HTR-8/SVneo (cell line): ENCODE results near the gene LTC4S.
"Not testable (repeated sequence)": the region's sequence is repeated elsewhere in the genome, so short reads cannot be mapped to it uniquely, and the experiment has no call there.

Source experiments
- DNase-seq: peaks from one replicate; pipeline ENCODE4 v3.0.0; 2011; ENCODE audit warnings: low spot score, mixed read lengths; ENCODE audit not compliant: insufficient read length
- FAIRE-seq: peaks from 2 replicates; lab custom pipeline; 2011; peaks lifted over from hg19 to GRCh38; lab: Jason Lieb, UNC

LTC4S gene

DNA sequence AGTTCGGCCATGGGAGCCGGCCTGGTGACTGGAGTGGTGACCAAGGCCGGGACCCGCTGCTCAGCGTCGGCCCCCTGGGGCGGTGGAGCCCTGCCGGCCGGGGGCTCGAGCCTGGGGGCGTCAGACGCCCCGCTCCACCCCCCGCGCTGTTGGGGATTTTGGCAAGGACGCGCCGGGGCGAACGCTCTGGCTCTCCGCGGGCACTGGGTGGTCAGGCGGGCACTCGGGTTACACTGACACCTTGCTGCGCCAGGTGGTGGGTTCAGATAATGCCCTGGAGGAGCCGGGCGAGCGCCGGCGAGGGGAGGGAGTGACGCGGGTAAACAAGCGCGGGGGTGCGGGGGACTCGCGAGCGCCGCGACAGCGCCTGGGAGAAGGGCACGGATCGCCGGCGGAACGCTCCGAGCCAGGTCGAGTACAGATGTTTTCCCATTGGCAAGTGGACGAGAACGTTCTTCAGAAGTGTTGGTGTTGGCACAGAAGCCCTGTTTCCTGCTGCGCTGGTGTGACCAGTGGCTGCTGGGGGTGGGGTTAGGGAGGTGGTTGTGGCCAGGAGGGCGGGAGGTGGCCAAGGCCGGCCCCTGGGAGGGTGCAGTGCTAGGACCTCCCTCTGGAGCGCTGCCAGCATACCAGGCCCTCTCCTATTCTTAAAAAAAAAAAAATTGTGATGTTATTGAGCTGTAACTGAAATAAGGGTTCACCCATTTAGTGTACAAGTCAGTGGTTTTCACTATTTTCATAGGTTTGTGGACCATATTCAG lies 27.7 kb downstream of the LTC4S start:
- FAIRE-seq (peak; percentile 65), DNase-seq (peak; percentile 84)

- DNase-seq (no peak), FAIRE-seq (no peak)
Observed at GRCh38 chr5:179822059-179822432, 28.3 kb downstream of the LTC4S start.

DNA sequence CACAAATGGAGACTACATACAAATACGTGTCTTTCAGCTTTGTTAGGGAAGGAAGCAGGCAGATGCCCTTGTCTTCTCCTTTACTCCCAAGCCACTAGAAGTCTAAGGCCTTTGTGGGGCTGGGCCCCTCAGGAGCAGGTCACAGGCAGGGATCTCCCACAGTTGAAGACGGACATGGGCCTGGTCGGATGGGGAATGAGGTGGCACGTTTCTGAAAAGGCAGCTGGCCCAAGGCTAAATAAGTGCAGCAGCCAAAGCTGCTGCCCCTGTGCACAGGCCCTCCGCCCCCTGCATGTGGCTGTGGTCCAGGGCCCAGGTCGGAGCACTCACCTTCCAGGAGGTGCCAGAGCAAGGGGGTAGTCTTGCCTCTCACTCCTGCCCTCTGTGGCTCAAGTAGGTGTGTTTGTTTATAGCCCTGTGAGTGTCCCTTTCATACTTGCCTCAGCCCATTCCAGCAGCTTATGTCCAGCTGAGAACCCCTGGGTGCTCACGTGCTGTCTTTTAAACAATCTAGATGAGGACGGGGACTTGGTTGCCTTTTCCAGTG lies 28.7 kb downstream of the LTC4S start:
- no peak for FAIRE-seq
- DNase-seq = no peak

- DNase-seq (no peak), FAIRE-seq (no peak)
Observed at GRCh38 chr5:179823937-179824744, 30.4 kb downstream of the LTC4S start.

DNA sequence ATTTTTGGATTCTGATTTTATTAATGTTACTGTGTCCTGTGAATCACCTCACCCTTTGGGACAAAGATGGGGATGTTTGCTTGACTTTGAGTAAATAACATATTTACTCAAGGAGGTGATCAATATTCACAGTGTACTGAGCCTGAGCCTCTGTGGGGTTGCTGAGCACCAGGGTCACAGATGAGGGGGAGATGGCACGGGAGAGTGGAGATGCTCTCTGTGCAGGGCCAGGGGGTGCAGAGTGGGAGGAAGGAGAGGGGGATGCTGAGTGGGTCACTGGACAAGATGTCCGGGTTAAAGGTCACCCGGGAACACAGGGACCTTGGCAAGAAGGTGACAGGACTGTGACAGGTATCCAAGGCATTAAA lies 30.9 kb downstream of the LTC4S start:
- DNase-seq (no peak), FAIRE-seq (no peak)

GRCh38 chr5:179825655-179826182 lies 31.9 kb downstream of the LTC4S start:
- FAIRE-seq = no peak
- no peak for DNase-seq

DNA sequence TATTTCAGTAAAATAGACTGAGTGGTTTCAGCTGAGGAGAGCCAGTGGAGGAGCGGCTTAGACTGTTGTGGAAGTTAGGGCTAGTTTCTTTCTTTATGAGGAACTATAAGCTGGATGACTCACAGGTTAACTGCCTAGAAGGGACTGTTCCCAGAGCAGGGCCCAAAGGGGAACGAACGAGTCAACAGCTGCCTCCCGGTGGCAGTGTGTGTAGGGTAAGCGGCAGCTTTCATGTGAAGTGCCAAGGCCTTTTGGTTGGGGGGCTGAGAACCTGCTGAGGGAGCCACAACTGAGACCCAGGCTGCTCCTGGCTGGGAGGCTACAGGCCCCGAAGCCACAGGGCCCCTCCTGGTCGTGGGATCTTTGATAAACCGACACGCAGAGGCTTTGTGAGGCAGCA lies 33.9 kb downstream of the LTC4S start:
- FAIRE-seq (no peak), DNase-seq (no peak)

GRCh38 chr5:179828756-179829421 lies 35.1 kb downstream of the LTC4S start:
- FAIRE-seq = no peak
- no peak for DNase-seq

DNA sequence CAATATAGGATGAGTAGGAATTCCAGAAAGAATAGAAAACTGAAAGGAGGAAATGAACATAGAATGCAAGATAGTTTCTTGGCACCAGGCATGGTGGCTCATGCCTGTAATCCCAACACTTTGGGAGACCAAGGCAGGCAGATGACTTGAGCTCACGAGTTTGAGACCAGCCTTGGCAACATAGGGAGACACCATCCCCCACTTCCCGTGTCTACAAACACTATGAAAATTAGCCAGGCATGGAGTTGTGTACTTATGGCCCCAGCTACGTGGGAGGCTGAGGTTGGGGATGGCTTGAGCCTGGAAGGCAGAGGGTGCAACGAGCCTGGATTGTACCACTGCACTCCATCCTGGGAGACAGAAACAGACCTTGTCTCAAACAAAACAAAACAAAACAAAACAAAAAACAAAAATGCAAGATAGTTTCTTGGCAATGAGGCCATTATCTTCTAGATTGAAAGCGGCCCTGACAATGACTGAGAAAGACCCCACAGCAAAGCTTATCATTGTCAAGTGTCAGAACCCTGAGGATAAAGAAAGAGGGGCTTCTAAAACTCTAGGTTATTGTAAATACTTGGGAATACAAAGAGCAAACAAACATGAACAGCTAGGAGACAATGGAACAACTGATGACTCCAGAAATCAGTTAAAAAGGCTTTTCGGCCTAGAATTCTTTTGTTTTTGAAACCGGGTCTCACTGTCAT lies 36.1 kb downstream of the LTC4S start:
- FAIRE-seq = no peak
- DNase-seq = no peak

DNA sequence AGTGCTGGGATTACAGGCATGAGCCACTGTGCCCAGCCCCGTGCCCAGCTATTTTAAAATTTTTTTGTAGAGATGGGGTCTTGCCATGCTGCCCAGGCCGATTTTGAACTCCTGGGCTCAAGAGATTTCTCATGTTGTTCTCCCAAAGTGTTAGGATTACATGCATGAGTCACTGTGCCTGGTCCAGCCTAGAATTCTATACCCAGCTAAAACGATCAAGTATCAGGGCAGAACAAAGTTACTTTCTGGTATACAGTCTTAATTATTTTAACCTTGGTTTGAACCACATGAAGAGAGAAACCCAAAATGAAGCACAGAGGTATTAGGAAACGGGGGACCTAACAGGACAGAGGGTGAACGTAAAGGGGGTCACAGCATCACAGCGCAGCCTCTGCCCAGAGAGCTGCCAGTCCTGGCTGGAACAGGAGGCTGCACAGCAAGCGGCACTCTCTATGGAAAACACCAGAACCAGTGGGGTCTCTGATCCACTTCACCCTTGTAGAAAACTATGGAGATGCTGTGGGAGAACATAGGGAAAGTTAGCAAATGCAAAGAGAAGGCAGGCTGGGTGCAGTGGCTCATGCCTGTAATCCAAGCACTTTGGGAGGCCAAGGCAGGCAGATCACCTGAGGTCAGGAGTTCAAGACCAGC lies 37.2 kb downstream of the LTC4S start:
- no peak for DNase-seq
- FAIRE-seq = no peak

GRCh38 chr5:179832039-179832745 lies 38.4 kb downstream of the LTC4S start:
- no peak for DNase-seq
- no peak for FAIRE-seq

DNA sequence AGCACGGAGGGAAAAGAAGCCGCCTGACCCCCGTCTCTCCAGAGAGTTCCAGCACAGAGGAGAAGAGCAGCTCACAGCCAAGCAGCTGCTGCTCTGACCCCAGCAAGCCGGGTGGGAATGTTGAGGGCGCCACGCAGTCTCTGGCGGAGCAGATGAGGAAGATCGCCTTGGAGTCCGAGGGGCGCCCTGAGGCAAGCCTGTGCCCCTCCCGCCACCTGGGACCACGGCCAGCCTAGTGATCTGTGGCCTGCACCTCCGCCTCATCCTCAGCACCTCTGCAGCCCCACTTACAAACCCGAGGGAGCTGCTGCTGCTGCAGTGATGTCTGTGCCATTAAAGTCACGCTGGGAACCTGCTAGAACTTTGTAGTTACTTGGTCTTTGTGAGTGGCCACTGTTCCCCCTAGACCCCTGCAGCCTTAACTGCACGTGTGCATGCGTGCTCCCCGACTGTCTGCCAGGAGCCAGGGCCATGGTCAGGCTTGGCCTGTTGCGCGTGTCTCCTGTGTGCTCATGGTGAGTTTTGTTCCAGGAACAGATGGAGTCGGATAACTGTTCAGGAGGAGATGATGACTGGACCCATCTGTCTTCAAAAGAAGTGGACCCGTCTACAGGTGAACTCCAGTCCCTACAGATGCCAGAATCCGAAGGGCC lies 39.4 kb downstream of the LTC4S start:
- FAIRE-seq (no peak), DNase-seq (no peak)

GRCh38 chr5:179833709-179834070 lies 39.9 kb downstream of the LTC4S start:
- FAIRE-seq (no peak), DNase-seq (no peak)

GRCh38 chr5:179834120-179834519 lies 40.3 kb downstream of the LTC4S start:
- DNase-seq = no peak
- FAIRE-seq = no peak

GRCh38 chr5:179834871-179835270 lies 41.1 kb downstream of the LTC4S start:
- not testable (repeated sequence) for DNase-seq, FAIRE-seq

DNA sequence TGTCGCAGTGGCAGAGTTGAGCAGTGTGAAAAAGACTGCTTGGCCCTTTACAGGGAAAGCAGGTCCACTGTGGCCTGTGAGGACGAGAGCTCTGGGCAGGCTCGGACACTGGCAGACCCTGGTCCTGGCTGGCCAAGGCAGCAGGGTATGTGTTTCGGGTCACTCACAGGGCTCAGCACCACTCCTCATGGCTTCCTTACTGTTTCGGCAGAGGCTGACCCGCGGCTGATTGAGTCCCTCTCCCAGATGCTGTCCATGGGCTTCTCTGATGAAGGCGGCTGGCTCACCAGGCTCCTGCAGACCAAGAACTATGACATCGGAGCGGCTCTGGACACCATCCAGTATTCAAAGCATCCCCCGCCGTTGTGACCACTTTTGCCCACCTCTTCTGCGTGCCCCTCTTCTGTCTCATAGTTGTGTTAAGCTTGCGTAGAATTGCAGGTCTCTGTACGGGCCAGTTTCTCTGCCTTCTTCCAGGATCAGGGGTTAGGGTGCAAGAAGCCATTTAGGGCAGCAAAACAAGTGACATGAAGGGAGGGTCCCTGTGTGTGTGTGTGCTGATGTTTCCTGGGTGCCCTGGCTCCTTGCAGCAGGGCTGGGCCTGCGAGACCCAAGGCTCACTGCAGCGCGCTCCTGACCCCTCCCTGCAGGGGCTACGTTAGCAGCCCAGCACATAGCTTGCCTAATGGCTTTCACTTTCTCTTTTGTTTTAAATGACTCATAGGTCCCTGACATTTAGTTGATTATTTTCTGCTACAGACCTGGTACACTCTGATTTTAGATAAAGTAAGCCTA lies 42.6 kb downstream of the LTC4S start:
- DNase-seq (no peak), FAIRE-seq (no peak)

DNA sequence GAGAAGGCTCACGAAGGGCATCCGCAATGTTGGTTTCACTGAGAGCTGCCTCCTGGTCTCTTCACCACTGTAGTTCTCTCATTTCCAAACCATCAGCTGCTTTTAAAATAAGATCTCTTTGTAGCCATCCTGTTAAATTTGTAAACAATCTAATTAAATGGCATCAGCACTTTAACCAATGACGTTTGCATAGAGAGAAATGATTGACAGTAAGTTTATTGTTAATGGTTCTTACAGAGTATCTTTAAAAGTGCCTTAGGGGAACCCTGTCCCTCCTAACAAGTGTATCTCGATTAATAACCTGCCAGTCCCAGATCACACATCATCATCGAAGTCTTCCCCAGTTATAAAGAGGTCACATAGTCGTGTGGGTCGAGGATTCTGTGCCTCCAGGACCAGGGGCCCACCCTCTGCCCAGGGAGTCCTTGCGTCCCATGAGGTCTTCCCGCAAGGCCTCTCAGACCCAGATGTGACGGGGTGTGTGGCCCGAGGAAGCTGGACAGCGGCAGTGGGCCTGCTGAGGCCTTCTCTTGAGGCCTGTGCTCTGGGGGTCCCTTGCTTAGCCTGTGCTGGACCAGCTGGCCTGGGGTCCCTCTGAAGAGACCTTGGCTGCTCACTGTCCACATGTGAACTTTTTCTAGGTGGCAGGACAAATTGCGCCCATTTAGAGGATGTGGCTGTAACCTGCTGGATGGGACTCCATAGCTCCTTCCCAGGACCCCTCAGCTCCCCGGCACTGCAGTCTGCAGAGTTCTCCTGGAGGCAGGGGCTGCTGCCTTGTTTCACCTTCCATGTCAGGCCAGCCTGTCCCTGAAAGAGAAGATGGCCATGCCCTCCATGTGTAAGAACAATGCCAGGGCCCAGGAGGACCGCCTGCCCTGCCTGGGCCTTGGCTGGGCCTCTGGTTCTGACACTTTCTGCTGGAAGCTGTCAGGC lies 43.6 kb downstream of the LTC4S start:
- no peak for FAIRE-seq

More for the DNA sequence above, 43.6 kb downstream of the LTC4S start:
- no peak for DNase-seq
